Posterior cingulate gyrus (tissue), 11 donors: ENCODE measurements around the gene TNFSF4.
A peak's percentile ranks its signal among the peaks of the same experiment; 100 is the strongest.

Experiments used
- DNase-seq, 10 donors: peaks; one replicate each; pipeline versions ENCODE4 v3.0.0 to v3.0.0-alpha.2; 2020 to 2021; ENCODE audit warnings: mixed read lengths in 3 of 10
- intact Hi-C: fragments of 100-400 bp; cut with DNase I; formaldehyde crosslinking; loops from one replicate; pipeline ENCODE4 v1.15.1; 2023

TNFSF4 gene

GRCh38 chr1:173212952-173213491 is 5.9 kb upstream of the TNFSF4 start:
- intact Hi-C loops = no loop called here
- no peak for DNase-seq

GRCh38 chr1:173210716-173211231 is 3.6 kb upstream of the TNFSF4 start:
- intact Hi-C loops = no loop called here
- DNase-seq = no peak

GRCh38 chr1:173210283-173210682 is 3.2 kb upstream of the TNFSF4 start:
- intact Hi-C loops = no loop called here
- peak in 1 of 10 donors; percentile 62 for DNase-seq

- intact Hi-C loops = no loop called here
- no peak for DNase-seq
Measured at GRCh38 chr1:173208868-173209267, 1.7 kb upstream of the TNFSF4 start.

GRCh38 chr1:173208146-173208545 is 1.0 kb upstream of the TNFSF4 start:
- intact Hi-C loops = no loop called here
- DNase-seq = no peak

- DNase-seq = peak in 1 of 10 donors; percentile 58
- intact Hi-C loops = no loop called here
Measured at GRCh38 chr1:173205146-173206051, 1.7 kb downstream of the TNFSF4 start.

GRCh38 chr1:173204693-173205092 is 2.4 kb downstream of the TNFSF4 start:
- intact Hi-C loops = loop anchor here (5.0 kb wide), 1 partner anchor 377 kb away; no protein-coding TSS in a partner anchor
- no peak for DNase-seq

GRCh38 chr1:173202424-173203145 is 4.5 kb downstream of the TNFSF4 start:
- DNase-seq = no peak
- intact Hi-C loops = loop anchor here (2.0 to 5.0 kb wide), 2 partner anchors 375 to 458 kb away; no protein-coding TSS in a partner anchor

GRCh38 chr1:173201969-173202368 is 5.2 kb downstream of the TNFSF4 start:
- no peak for DNase-seq

GRCh38 chr1:173195596-173196088 is 11.5 kb downstream of the TNFSF4 start:
- intact Hi-C loops = no loop called here
- peak in 1 of 10 donors; percentile 41 for DNase-seq

More at GRCh38 chr1:173201969-173202368, 5.2 kb downstream of the TNFSF4 start:
- intact Hi-C loops = loop anchor here (2.0 to 5.0 kb wide), 2 partner anchors 375 to 457 kb away; no protein-coding TSS in a partner anchor

GRCh38 chr1:173193639-173194038 is 13.5 kb downstream of the TNFSF4 start:
- no peak for DNase-seq
- intact Hi-C loops = no loop called here

- intact Hi-C loops = no loop called here
- no peak for DNase-seq
Measured at GRCh38 chr1:173191011-173191705, 16.0 kb downstream of the TNFSF4 start.

- peak; percentile 15 to 87 (median 42) for DNase-seq
- intact Hi-C loops = no loop called here
Measured at GRCh38 chr1:173190101-173190936, 16.8 kb downstream of the TNFSF4 start.

- intact Hi-C loops = no loop called here
- no peak for DNase-seq
Measured at GRCh38 chr1:173187671-173188237, 19.4 kb downstream of the TNFSF4 start.

GRCh38 chr1:173181791-173182190 is 25.3 kb downstream of the TNFSF4 start:
- DNase-seq = no peak
- intact Hi-C loops = no loop called here

GRCh38 chr1:173176246-173176645 is 30.9 kb downstream of the TNFSF4 start:
- no peak for DNase-seq
- intact Hi-C loops = no loop called here

GRCh38 chr1:173175514-173176145 is 31.5 kb downstream of the TNFSF4 start:
- DNase-seq = no peak
- intact Hi-C loops = no loop called here

GRCh38 chr1:173173388-173173787 is 33.7 kb downstream of the TNFSF4 start:
- intact Hi-C loops = no loop called here
- DNase-seq = no peak
